HG02943 (cell line): Measurements from ENCODE around the gene APCDD1L.
"Not testable (repeated sequence)": the region's sequence is repeated elsewhere in the genome, so short reads cannot be mapped to it uniquely, and the experiment has no call there.

ENCODE experiments used
- ATAC-seq: cut with Tn5 transposase; IDR thresholded peaks from one replicate; pipeline ENCODE4 v1.9.1; 2021; ENCODE audit warnings: mild to moderate bottlenecking, low read depth, moderate library complexity; ENCODE audit not compliant: unreplicated experiment

The APCDD1L gene

GRCh38 chr20:58420798-58421496 lies 94.3 kb downstream of the APCDD1L start:
- no peak for ATAC-seq

GRCh38 chr20:58418949-58419748 lies 96.0 kb downstream of the APCDD1L start:
- no peak for ATAC-seq

- ATAC-seq, result no peak
Observed at GRCh38 chr20:58417438-58417837, 97.8 kb downstream of the APCDD1L start.

GRCh38 chr20:58416835-58417234 lies 98.4 kb downstream of the APCDD1L start:
- no peak for ATAC-seq

GRCh38 chr20:58416057-58416456 lies 99.1 kb downstream of the APCDD1L start:
- ATAC-seq, result no peak

- not testable (repeated sequence) for ATAC-seq
Observed at GRCh38 chr20:58414786-58415185, 100.4 kb downstream of the APCDD1L start.

GRCh38 chr20:58414216-58414615 lies 101.0 kb downstream of the APCDD1L start:
- ATAC-seq, result not testable (repeated sequence)
